Smooth muscle cell (in vitro differentiated cells): ENCODE measurements around the gene TPM4. TPM values are rescaled to one million over a fixed set of nuclear protein-coding genes. Genes with fewer than 3 reads are reported as not detected.
A peak's percentile ranks its signal among the peaks of the same experiment; 100 is the strongest.

Source experiments
- DNase-seq: peaks from one replicate; lab custom pipeline; 2025; ENCODE audit not compliant: unreplicated experiment; lab: John Stamatoyannopoulos, UW
- H2AFZ ChIP-seq: fragments of 200-600 bp; sonication (generic); 2 replicates; pipeline ENCODE4 v1.6.0; 2016; ENCODE audit warnings: antibody characterized with exemption, low read depth, mild to moderate bottlenecking
- H3F3A ChIP-seq: fragments of 200-600 bp; sonication (generic); 2 replicates; pipeline ENCODE4 v1.6.0; 2017; ENCODE audit warnings: antibody characterized with exemption, low read depth
- H3K27ac ChIP-seq: fragments of 200-600 bp; sonication (generic); 2 replicates; pipeline ENCODE4 v1.5.1; 2016; ENCODE audit warnings: low read depth, mild to moderate bottlenecking
- H3K27me3 ChIP-seq: fragments of 200-600 bp; sonication (generic); 2 replicates; pipeline ENCODE4 v1.6.1; 2016; ENCODE audit warnings: low read depth, mild to moderate bottlenecking
- H3K36me3 ChIP-seq: fragments of 200-600 bp; sonication (generic); 2 replicates; pipeline ENCODE4 v1.5.1; 2016; ENCODE audit warnings: low read depth
- H3K4me1 ChIP-seq: fragments of 200-600 bp; sonication (generic); 2 replicates; pipeline ENCODE4 v1.5.1; 2016; ENCODE audit warnings: low read depth
- H3K4me2 ChIP-seq: fragments of 200-600 bp; sonication (generic); 2 replicates; pipeline ENCODE4 v1.6.0; 2016; ENCODE audit warnings: mild to moderate bottlenecking
- H3K4me3 ChIP-seq: fragments of 200-600 bp; sonication (generic); 2 replicates; pipeline ENCODE4 v1.5.1; 2016; ENCODE audit warnings: mild to moderate bottlenecking
- H3K79me2 ChIP-seq: fragments of 200-600 bp; sonication (generic); 2 replicates; pipeline ENCODE4 v1.6.0; 2016; ENCODE audit warnings: low read depth, mild to moderate bottlenecking
- H3K9ac ChIP-seq: fragments of 200-600 bp; sonication (generic); 2 replicates; pipeline ENCODE4 v1.6.0; 2016; ENCODE audit warnings: low read depth
- H3K9me3 ChIP-seq: fragments of 200-600 bp; sonication (generic); replicated peaks from 2 replicates; pipeline ENCODE4 v1.5.1; 2016; ENCODE audit warnings: low read depth
- H4K20me1 ChIP-seq: fragments of 200-600 bp; sonication (generic); 2 replicates; pipeline ENCODE4 v1.6.0; 2016; ENCODE audit warnings: low read depth
- CTCF ChIP-seq: fragments of 200-600 bp; sonication (generic); IDR thresholded peaks from 2 replicates; pipeline ENCODE4 v1.5.1; 2017; ENCODE audit warnings: borderline replicate concordance, mild to moderate bottlenecking, antibody characterized with exemption; ENCODE audit not compliant: insufficient read depth, poor library complexity, severe bottlenecking
- WGBS: methylation state at CpG from one replicate; pipeline ENCODE4 v1.1.7; 2016; ENCODE audit warnings: low lambda C conversion rate; 5-methylcytosine and 5-hydroxymethylcytosine counted together
- polyA plus RNA-seq: library from polyadenylated mRNA; unstranded; fragments of >200 nt; fragmentation: Nextera tagmentation; extraction: Ambion mirVana; gene quantifications from 2 replicates; pipeline ENCODE4 v1.2.1, GENCODE V29; 2016
- total RNA-seq: library from RNA; depleted of rRNA; stranded (reverse); fragments of >200 nt; gene quantifications from 2 replicates; pipeline ENCODE4 v1.2.3, GENCODE V29; 2014

The TPM4 gene
- total and polyA plus RNA-seq, 2 experiments from 2014 or later = 1,070 to 1,074 TPM

- H3K27me3 ChIP-seq = no peaks in the 10 kb centered on the region
- peaks cover 46% of the 10 kb centered on the region for H3K79me2 ChIP-seq
- DNase-seq = no peak
Observed at GRCh38 chr19:16111909-16112752, 35.8 kb downstream of the TPM4 start.

GRCh38 chr19:16112778-16113177, 36.5 kb downstream of the TPM4 start:
- Histone ChIP-seq H3K9ac (no peak overlapping the region), H3F3A (no peaks in the 10 kb centered on the region), H3K4me2 (peak overlapping the region; percentile 91), H4K20me1 (peaks cover 44% of the 10 kb centered on the region), H3K4me1 (peaks cover 6% of the 10 kb centered on the region), H3K36me3 (no peaks in the 10 kb centered on the region), H3K27ac (no peak overlapping the region), H2AFZ (no peak overlapping the region), H3K27me3 (no peaks in the 10 kb centered on the region), H3K79me2 (peaks cover 49% of the 10 kb centered on the region), H3K9me3 (no peaks in the 10 kb centered on the region), H3K4me3 (peak overlapping the region; percentile 93)
- 51% methylated on average over 2 of the region's 2 CpGs for WGBS
- TF ChIP-seq CTCF = no peak
- no peak for DNase-seq

More at GRCh38 chr19:16111909-16112752, 35.8 kb downstream of the TPM4 start:
- Histone ChIP-seq H3K9me3 (no peaks in the 10 kb centered on the region), H3K9ac (peak overlapping the region; percentile 96), H2AFZ (peak overlapping the region; percentile 67), H3K4me2 (peak overlapping the region; percentile 91), H4K20me1 (peaks cover 38% of the 10 kb centered on the region), H3K27ac (peak overlapping the region; percentile 78), H3F3A (no peaks in the 10 kb centered on the region), H3K4me1 (peaks cover 6% of the 10 kb centered on the region), H3K4me3 (peak overlapping the region; percentile 93), H3K36me3 (no peaks in the 10 kb centered on the region)
- 4% methylated on average over 33 of the region's 37 CpGs for WGBS
- no peak for TF ChIP-seq CTCF

GRCh38 chr19:16113727-16114126, 37.4 kb downstream of the TPM4 start:
- no peak overlapping the region for H3K9ac ChIP-seq
- H4K20me1 ChIP-seq = peaks cover 51% of the 10 kb centered on the region
- H3K9me3 ChIP-seq = no peaks in the 10 kb centered on the region
- no peak overlapping the region for H3K4me3 ChIP-seq
- no peak overlapping the region for H2AFZ ChIP-seq
- no peak for TF ChIP-seq CTCF
- H3K27me3 ChIP-seq = no peaks in the 10 kb centered on the region
- H3K36me3 ChIP-seq = no peaks in the 10 kb centered on the region
- WGBS = 94% methylated on average over 3 of the region's 3 CpGs
- H3F3A ChIP-seq = no peaks in the 10 kb centered on the region
- no peak overlapping the region for H3K27ac ChIP-seq
- H3K4me1 ChIP-seq = peaks cover 6% of the 10 kb centered on the region
- DNase-seq = no peak
- peaks cover 49% of the 10 kb centered on the region for H3K79me2 ChIP-seq
- H3K4me2 ChIP-seq = no peak overlapping the region
